A549 (cell line): ENCODE results near the gene TDRKH. TPM values are rescaled to one million over a fixed set of nuclear protein-coding genes. Genes with fewer than 3 reads are reported as not detected.

Experiments
- ATAC-seq, 2 experiments: fragments of 200-7000 bp in 1 of 2; fragments of >200 bp in 1 of 2; cut with Nextera tagmentation in 1 of 2; cut with Tn5 transposase in 1 of 2; 3 replicates each; pipeline versions ENCODE4 v1.8.0 to v1.9.1; 2018 to 2020; ENCODE audit warnings: mild to moderate bottlenecking in 1 of 2, moderate library complexity in 1 of 2
- CTCF ChIA-PET: fragments of 300-600 bp; sonication (Branson Sonifier 250); formaldehyde crosslinking; extraction: SDS; loops from one replicate; lab custom pipeline; 2021; ENCODE audit warnings: antibody characterized with exemption, inconsistent platforms; lab: Yijun Ruan, JAX
- POLR2A ChIA-PET: fragments of 350-600 bp; formaldehyde crosslinking; extraction: SDS; loops from one replicate; lab custom pipeline; 2021; ENCODE audit warnings: antibody characterized with exemption, inconsistent platforms; lab: Yijun Ruan, JAX
- DNase-seq, 2 experiments: peaks; one replicate each; pipeline versions ENCODE4 v3.0.0 to v3.0.0-alpha.2; 2011 to 2016; ENCODE audit warnings: low read depth in 1 of 2, low spot score in 1 of 2
- FAIRE-seq: peaks from 2 replicates; lab custom pipeline; 2011; peaks lifted over from hg19 to GRCh38; lab: Jason Lieb, UNC
- H3K27ac ChIP-seq, 2 experiments: fragments of >200 bp; sonication (Bioruptor Twin); formaldehyde crosslinking; 3 replicates each; pipeline ENCODE4 v1.5.1; 2016 to 2017
- H3K4me1 ChIP-seq: fragments of >200 bp; sonication (Bioruptor Twin); formaldehyde crosslinking; 3 replicates; pipeline ENCODE4 v1.6.1; 2016
- H3K4me2 ChIP-seq: fragments of >200 bp; sonication (Bioruptor Twin); formaldehyde crosslinking; 3 replicates; pipeline ENCODE4 v1.6.1; 2016
- H3K4me3 ChIP-seq: fragments of >200 bp; sonication (Bioruptor Twin); formaldehyde crosslinking; 3 replicates; pipeline ENCODE4 v1.5.1; 2016
- H3K9me3 ChIP-seq: fragments of >200 bp; sonication (Bioruptor Twin); formaldehyde crosslinking; 3 replicates; pipeline ENCODE4 v1.6.1; 2016
- BCL3 ChIP-seq: fragments of >200 bp; sonication (Bioruptor Twin); formaldehyde crosslinking; IDR thresholded peaks from 3 replicates; pipeline ENCODE4 v1.6.1; 2016
- CBX8 ChIP-seq: fragments of 200-600 bp; sonication (generic); IDR thresholded peaks from 2 replicates; pipeline ENCODE4 v1.6.1; 2016
- CHD4 ChIP-seq: fragments of 200-600 bp; sonication (generic); IDR thresholded peaks from 2 replicates; pipeline ENCODE4 v1.6.1; 2016; ENCODE audit warnings: antibody characterized with exemption, mild to moderate bottlenecking, borderline replicate concordance
- ELK1 ChIP-seq: fragments of 150-350 bp; IDR thresholded peaks from 2 replicates; pipeline ENCODE4 v1.6.1; 2014; ENCODE audit warnings: low read depth, mild to moderate bottlenecking, low read length
- EP300 ChIP-seq, 2 experiments: fragments of >200 bp; sonication (Bioruptor Twin); formaldehyde crosslinking; IDR thresholded peaks; 2 replicates in 1 of 2; 3 replicates in 1 of 2; pipeline ENCODE4 v1.6.1; 2016 to 2017
- ESRRA ChIP-seq: fragments of 150-350 bp; IDR thresholded peaks from 2 replicates; pipeline ENCODE4 v1.6.1; 2014; ENCODE audit warnings: mild to moderate bottlenecking, low read length, borderline replicate concordance
- FOSB ChIP-seq: fragments of 250-450 bp; sonication (Bioruptor Pico); IDR thresholded peaks from 2 replicates; pipeline ENCODE4 v1.5.0; 2020; ENCODE audit warnings: mild to moderate bottlenecking, moderate library complexity
- HDAC2 ChIP-seq: fragments of 200-600 bp; sonication (generic); IDR thresholded peaks from 2 replicates; pipeline ENCODE4 v1.6.1; 2016
- HES2 ChIP-seq: fragments of >200 bp; sonication (Bioruptor Twin); formaldehyde crosslinking; IDR thresholded peaks from 2 replicates; pipeline ENCODE4 v1.6.1; 2016
- JUN ChIP-seq, 2 experiments: fragments of >200 bp; sonication (Bioruptor Twin); formaldehyde crosslinking; IDR thresholded peaks; 2 replicates in 1 of 2; 3 replicates in 1 of 2; pipeline ENCODE4 v1.6.1; 2016 to 2017
- JUNB ChIP-seq: fragments of >200 bp; sonication (Bioruptor Twin); formaldehyde crosslinking; IDR thresholded peaks from 2 replicates; pipeline ENCODE4 v1.6.1; 2016
- KDM5A ChIP-seq: fragments of 200-600 bp; sonication (generic); IDR thresholded peaks from 2 replicates; pipeline ENCODE4 v1.6.1; 2016; ENCODE audit warnings: antibody characterized with exemption, mild to moderate bottlenecking
- MAZ ChIP-seq: fragments of 150-350 bp; IDR thresholded peaks from 2 replicates; pipeline ENCODE4 v1.6.1; 2014; ENCODE audit warnings: antibody characterized with exemption, low read depth, low read length, borderline replicate concordance
- MYC ChIP-seq: IDR thresholded peaks from 2 replicates; pipeline ENCODE4 v1.6.1; 2012; ENCODE audit warnings: mild to moderate bottlenecking, inconsistent platforms, low read length, improper control_type of control experiment, borderline replicate concordance
- POLR2A ChIP-seq: IDR thresholded peaks from 2 replicates; pipeline ENCODE4 v1.6.1; 2012; ENCODE audit warnings: mild to moderate bottlenecking, low read length
- RCOR1 ChIP-seq: fragments of 150-350 bp; IDR thresholded peaks from 2 replicates; pipeline ENCODE4 v1.6.1; 2014; ENCODE audit warnings: antibody characterized with exemption, low read length, low read depth
- ZC3H11A ChIP-seq: fragments of 450-650 bp; IDR thresholded peaks from 2 replicates; pipeline ENCODE4 v1.6.1; 2014; ENCODE audit warnings: antibody characterized with exemption, mild to moderate bottlenecking
- ZNF302 ChIP-seq: fragments of 250-450 bp; sonication (Bioruptor Pico); IDR thresholded peaks from 2 replicates; pipeline ENCODE4 v1.9.0; 2021; ENCODE audit warnings: inconsistent platforms, mild to moderate bottlenecking, moderate library complexity
- WGBS: methylation state at CpG from one replicate; pipeline ENCODE4 v1.1.6; 2017; ENCODE audit errors: missing lambda C conversion rate; 5-methylcytosine and 5-hydroxymethylcytosine counted together
- polyA plus RNA-seq, 4 experiments: library from polyadenylated mRNA; depleted of rRNA in 3 of 4; stranded (reverse); fragments of >200 nt; fragmentation: RNase III in 1 of 4; extraction: RNeasy Plus Mini Kit Qiagen cat#74134 plus additional on column Dnase treatment in 1 of 4; gene quantifications; 2 replicates in 3 of 4; 3 replicates in 1 of 4; pipeline ENCODE4 v1.2.3, GENCODE V29; 2011 to 2017

Gene TDRKH
- polyA plus RNA-seq, 2 of the 4 experiments (the other 2 are of a cell fraction) = 7.7 to 8.8 TPM

DNA sequence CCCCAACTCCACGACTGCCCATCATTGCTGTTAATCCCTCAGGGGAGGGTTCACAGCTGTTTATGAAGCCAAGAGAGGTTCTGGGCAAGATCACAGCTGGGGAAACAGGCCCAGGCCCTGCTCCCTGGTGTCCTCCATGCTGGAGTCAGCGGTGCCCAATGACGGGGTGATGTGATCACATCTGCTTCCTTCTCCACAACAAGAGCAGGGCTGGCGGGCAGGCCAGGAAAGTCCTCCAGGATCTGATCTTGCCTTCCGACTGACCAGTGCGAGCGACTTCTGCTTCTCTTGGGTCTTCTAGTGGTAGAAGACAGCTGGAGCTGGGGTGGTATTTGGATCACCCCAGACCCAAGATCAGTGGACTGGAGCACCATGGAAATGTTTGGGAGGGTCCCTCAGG is 15.9 kb upstream of the TDRKH start:
- no peak overlapping the region for H3K27ac ChIP-seq
- no peak for DNase-seq
- no peak overlapping the region for H3K4me3 ChIP-seq
- no peak for FAIRE-seq
- CTCF ChIA-PET = interaction anchor here (0.6 to 1.7 kb wide), 4 partner anchors 15 to 30 kb away, joined by 3 to 7 read pairs (median 6); no protein-coding TSS in a partner anchor
- no peaks in the 10 kb centered on the region for H3K4me1 ChIP-seq
- 71% methylated on average over 7 of the region's 7 CpGs for WGBS
- H3K9me3 ChIP-seq = no peaks in the 10 kb centered on the region
- TF ChIP-seq JUNB (no peak), MYC (no peak), ESRRA (no peak), RCOR1 (no peak), JUN (IDR thresholded peaks at IDR 0.05) (no peak), EP300 (IDR thresholded peaks at IDR 0.05) (no peak), ZC3H11A (no peak), CHD4 (no peak), ELK1 (no peak)
- no peak for ATAC-seq
- no peak overlapping the region for H3K4me2 ChIP-seq
- POLR2A ChIA-PET = no interaction called here

DNA sequence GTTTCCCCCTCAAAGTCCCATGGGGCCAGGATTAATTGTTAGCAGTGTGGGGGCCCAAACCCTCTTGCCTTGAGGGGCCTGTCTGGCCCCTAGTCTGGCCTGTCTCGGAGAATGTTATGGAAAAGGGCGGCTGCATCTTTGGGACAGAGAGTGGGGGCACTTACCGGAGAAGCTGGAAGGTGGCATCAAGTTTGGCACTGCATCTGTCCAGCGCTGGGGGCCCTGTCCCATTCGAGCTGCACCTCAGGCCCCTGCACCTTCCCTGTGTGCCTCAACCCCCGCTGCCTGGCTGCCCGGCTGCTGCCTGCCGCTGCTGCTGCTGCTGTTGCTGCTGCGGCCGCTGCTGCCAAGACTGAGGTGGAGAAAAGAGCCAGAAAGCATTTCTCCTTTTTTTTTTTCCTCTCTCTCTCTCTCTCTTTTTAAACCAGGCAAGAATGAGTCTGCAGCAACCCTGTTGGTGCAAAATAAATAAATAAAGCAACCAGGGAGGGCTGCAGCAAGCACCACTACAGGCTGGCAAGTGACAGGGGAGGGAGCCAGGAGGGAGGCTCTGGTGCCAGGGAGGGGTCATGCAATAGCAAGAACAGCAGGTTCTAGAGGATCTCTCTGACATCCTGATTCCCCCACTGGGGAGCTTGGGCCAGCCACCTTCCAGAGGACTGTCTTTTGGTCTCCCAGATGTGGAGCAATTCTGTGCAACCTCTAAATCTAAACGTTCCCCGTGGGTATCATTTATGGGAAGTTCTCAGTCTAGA is 14.9 kb upstream of the TDRKH start, which contains the start of gene LINGO4:
TSS of gene LINGO4 (minus strand) at position 354 of the 755 bp plus-strand sequence. CDS start 2,715 bp downstream, outside the sequence.
- DNase-seq (no peak), ATAC-seq (0 out of 6 replicates have a peak, but pooled peaks of 1 of the 2 experiments have one; percentile 16), FAIRE-seq (no peak)
- CTCF ChIA-PET = interaction anchor here (0.6 to 1.0 kb wide), 2 partner anchors 31 to 1743 kb away, joined by 4 to 5 read pairs; no protein-coding TSS in a partner anchor
- 52% methylated on average over 12 of the region's 12 CpGs for WGBS
- TF ChIP-seq ZNF302 (CRISPR knock-in tag) (no peak), BCL3 (no peak), HES2 (no peak), JUNB (no peak), ELK1 (no peak), POLR2A (no peak), ESRRA (no peak), HDAC2 (no peak), MAZ (no peak), FOSB (CRISPR knock-in tag) (no peak), CBX8 (no peak)
- POLR2A ChIA-PET = no interaction called here
- Histone ChIP-seq H3K9me3 (no peaks in the 10 kb centered on the region), H3K4me1 (no peaks in the 10 kb centered on the region), H3K27ac (no peak within 1 kb of the TSS), H3K4me2 (no peak within 1 kb of the TSS), H3K4me3 (no peak within 1 kb of the TSS)

GRCh38 chr1:151803915-151804314 is 13.6 kb upstream of the TDRKH start:
- DNase-seq (no peak), ATAC-seq (no peak), FAIRE-seq (no peak)
- ChIA-PET POLR2A (no interaction called here), CTCF (no interaction called here)
- 97% methylated on average over 3 of the region's 3 CpGs for WGBS
- TF ChIP-seq BCL3 = no peak
- no peak for TF ChIP-seq CBX8
- no peak for TF ChIP-seq KDM5A
- no peak for TF ChIP-seq JUN (IDR thresholded peaks at IDR 0.05)
- Histone ChIP-seq H3K4me2 (no peak overlapping the region), H3K27ac (no peak overlapping the region), H3K4me1 (no peaks in the 10 kb centered on the region), H3K4me3 (no peak overlapping the region), H3K9me3 (no peaks in the 10 kb centered on the region)
